ENCODE results near the gene ZSWIM4.

Gene ZSWIM4

GRCh38 chr19:13880059-13881043, 85.1 kb downstream of the ZSWIM4 start:
- peak; percentile 95 for DNase-seq

GRCh38 chr19:13881251-13881691, 86.0 kb downstream of the ZSWIM4 start:
- no peak for DNase-seq

Measured in kidney glomerular epithelial cell (primary cell).